Ramos (cell line): ENCODE measurements around the gene RIMS3.

ENCODE experiments used
- in situ Hi-C: fragments of 300-500 bp; cut with MboI; formaldehyde crosslinking; loops from one replicate; pipeline ENCODE4 v1.14.3; 2022; ENCODE audit warnings: low sequenced_read_pairs; ENCODE audit not compliant: unreplicated experiment

RIMS3 gene

GRCh38 chr1:40658751-40659648, 6.5 kb downstream of the RIMS3 start:
- in situ Hi-C loops, result no loop called here

GRCh38 chr1:40657046-40657445, 8.4 kb downstream of the RIMS3 start:
- in situ Hi-C loops, result no loop called here

- in situ Hi-C loops, result no loop called here
Measured at GRCh38 chr1:40653851-40654537, 11.5 kb downstream of the RIMS3 start.

GRCh38 chr1:40652979-40653378, 12.5 kb downstream of the RIMS3 start:
- in situ Hi-C loops, result no loop called here

- in situ Hi-C loops, result no loop called here
Measured at GRCh38 chr1:40652468-40652867, 13.0 kb downstream of the RIMS3 start.

DNA sequence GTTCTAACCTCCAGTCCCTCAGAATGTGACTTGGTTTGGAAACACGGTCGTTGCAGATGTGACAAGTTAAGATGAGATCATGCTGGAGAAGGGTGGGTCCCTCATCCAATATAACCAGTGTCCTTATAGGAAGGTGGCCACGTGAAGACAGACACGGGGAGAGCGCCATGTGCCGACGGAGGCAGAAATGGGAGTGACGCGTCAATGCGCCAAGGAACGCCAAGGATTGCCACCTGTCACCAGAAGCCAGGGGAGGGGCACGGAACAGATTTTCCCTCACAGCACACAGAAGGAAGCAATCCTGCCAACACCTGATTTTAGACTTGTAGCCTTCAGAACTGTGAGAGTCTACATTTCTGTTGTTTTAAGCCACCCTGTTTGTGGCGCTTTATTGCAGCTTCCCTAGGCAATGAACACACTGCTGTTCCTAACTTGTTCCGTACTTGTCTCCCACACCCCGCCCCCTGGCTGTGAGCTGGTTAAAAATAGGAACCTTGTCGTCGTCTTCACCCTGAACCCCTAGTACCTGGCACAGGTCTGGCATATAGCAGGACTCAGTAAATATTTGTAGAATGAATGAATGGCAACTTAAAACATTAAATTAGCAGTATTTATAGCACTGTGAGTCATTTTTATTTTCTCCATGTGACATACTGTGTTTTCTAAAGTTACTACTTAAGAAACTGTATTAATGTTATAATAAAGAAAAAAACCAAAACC, 14.2 kb downstream of the RIMS3 start:
- in situ Hi-C loops, result no loop called here

DNA sequence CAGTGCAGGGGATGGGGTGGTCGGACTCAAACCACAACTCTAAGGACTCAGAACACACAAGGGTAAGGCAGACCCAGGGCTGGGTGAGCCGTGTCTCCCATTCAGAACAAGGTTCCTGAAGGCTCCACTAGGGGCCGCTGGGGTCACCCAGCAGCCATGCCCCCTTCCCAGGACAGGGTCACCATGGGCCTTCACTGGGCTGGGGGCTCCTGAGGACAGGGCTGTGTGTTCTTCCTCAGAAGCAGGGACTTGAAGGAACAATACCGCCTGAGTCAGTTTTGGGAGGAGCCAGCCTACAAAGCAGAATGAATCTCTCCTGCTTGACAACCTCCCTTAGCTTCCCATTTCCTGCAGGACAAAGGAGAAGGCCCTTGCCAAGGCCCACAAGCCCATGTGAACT, 15.4 kb downstream of the RIMS3 start:
- in situ Hi-C loops, result no loop called here

DNA sequence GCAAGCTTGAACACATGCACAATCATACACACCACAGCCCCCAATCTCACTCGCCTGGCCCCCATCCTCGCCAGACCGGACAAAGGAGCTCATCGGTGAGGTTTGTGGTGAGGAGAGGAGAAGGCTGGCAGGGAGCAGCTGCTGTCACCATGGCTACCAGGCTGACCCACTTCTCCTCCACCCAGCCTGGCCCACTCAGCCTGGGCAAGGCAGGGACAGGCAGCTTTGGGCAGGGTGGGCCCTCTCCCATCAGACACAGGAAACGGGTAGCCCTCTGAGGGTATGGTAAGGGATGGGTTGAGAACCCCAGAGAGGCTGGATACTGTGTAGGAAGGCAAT, 15.9 kb downstream of the RIMS3 start:
- in situ Hi-C loops, result no loop called here

DNA sequence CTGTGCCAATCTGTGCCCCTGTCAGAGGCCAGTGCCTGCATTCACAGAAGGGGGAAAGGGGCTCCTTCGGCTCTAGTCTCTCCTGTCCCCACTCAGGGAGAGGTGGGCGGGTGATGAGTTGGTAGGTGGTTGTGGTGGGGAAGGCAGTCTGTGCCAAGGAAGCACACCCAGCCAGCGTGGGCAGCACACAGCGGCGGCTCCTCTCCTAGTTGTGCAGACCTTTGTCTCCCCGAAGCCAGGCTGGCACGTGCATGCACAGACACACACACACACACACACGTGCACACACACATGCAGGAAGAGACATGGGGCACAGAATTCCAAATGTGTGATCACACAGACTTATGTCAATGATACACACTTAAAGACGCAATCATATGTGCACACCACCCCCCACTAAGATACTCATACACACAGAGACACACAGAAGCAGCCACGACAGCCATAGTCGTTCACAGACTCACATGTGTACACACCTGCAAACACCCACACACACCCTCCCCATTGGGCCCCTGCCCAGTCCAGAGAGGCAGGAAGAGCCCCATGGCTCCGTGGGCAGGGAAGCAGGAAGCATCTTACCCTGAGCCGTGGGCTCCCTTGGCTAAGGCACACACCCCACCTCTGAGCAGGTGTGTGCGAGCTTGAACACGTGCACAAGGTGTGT, 16.4 kb downstream of the RIMS3 start:
- in situ Hi-C loops, result no loop called here

- in situ Hi-C loops, result no loop called here
Measured at GRCh38 chr1:40648200-40648599, 17.3 kb downstream of the RIMS3 start.

DNA sequence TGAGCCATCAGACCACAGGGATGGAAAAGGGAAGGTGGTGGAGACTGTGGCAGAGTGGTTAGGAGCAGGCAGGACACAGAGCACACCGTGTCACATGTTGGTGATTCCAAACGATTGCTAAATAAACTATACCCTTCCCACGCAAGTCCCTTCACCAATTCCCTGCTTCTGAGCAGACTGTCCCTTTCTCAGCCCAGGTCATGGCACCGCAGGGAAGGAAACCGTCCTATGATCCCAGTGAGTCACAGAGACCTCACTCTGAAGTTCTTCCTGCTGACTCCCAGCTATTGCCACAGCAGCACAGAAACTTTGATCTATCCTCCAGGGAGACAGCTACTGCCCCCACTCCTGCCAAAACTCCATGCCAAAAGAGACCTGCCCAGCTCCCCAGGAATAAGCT, 19.2 kb downstream of the RIMS3 start:
- in situ Hi-C loops, result no loop called here

GRCh38 chr1:40645118-40645680, 20.3 kb downstream of the RIMS3 start:
- in situ Hi-C loops, result no loop called here

GRCh38 chr1:40641601-40642242, 23.8 kb downstream of the RIMS3 start:
- in situ Hi-C loops, result no loop called here

GRCh38 chr1:40640314-40641076, 25.0 kb downstream of the RIMS3 start:
- in situ Hi-C loops, result no loop called here

DNA sequence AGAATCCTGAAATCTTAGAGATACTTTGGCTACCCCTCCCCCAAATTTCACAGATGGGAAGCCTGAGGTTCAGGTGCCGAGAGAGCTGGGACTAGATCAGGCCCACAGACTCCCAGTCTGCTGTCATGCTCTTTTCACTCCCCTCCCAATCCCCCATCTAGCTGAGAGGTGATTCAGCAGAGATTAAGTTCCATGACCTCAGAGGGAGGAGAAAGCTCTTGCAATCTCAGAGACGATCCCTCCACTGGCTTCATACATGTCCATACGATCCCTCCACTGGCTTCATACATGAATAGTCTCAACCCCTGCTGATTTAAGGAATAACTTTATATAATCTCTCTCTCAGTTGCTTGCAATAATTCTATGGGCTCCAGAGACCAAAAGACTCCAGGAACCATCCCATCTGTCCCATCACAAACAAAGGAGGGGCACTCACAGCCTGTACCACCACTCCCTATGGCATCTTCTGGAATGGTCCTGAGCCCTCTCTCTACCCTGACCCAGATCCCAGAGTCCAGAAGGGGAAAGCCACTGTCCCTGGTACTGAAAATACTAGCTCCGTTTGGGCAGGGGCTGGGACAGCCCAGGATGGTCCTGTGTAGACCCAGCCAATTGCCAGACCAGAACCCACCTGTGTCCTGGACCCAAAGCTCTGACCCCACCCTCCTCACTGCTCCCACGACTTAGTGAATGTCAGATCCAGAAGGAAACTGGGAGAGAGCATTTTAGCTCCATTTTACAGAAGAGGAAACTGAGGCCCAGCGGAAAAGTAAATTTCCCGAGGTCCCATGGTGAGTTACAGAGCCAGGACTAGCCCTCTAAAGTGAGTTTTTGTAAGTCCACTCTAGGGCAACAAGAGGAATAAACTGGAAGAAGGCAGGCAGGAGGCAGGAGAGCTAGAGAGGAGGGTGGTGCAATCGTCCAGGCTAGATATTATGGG, 27.1 kb downstream of the RIMS3 start:
- in situ Hi-C loops, result no loop called here

DNA sequence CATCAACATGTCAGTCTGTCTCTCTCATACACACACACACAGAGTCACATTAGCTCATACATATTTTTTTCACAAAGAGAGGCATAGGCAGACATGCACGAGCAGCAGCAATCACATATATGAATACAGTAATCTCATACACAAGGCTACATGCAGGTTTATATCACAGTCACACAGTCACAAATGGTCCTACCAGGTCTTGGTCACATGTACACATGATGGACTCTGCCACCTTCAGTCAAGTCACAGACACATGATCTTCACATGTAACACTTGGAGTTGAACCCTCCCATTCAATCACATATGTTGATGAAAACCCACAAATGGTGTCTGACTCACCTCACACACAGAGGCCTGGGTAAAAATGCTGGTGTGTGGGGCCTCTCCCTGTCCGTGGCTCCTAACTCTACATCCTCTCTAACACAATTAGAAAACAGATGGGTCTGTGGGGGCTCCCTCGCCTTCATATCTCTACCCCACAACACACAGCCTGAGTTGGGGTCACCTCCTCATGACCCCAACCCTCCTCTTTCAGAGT, 27.9 kb downstream of the RIMS3 start:
- in situ Hi-C loops, result no loop called here

DNA sequence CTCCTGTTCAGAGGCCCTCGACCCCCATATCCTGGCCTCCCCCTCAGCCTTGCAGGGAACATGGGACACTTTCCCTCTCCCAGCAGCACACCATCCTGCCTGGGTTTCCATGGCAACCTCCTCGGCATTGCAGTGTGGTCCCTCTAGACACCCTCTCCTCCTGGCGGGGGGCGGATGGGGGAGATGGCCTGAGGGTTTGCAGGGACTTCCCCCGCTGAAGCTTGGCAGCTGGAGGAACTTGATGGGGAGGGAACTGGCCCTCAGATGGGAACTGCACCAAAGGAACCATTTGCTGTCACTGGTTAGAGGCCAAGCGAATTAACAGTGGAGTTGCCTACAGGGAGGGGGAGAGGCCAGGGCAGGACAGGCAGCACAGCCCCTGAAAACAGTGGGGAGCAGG, 28.7 kb downstream of the RIMS3 start:
- in situ Hi-C loops, result no loop called here
